Neutrophil (primary cell): ENCODE results near the gene COPZ2.
A peak's percentile ranks its signal among the peaks of the same experiment; 100 is the strongest.

ENCODE experiments used
- H3K27ac ChIP-seq: fragments of 200-600 bp; sonication (generic); 2 replicates; pipeline ENCODE4 v1.5.1; 2016; ENCODE audit warnings: mild to moderate bottlenecking, moderate library complexity
- H3K27me3 ChIP-seq: fragments of 200-600 bp; sonication (generic); 2 replicates; pipeline ENCODE4 v1.6.0; 2016; ENCODE audit warnings: mild to moderate bottlenecking
- H3K36me3 ChIP-seq: fragments of 200-600 bp; sonication (generic); 2 replicates; pipeline ENCODE4 v1.5.1; 2017
- H3K4me1 ChIP-seq, 2 experiments: fragments of 200-600 bp in 1 of 2; sonication (generic) in 1 of 2; 1 replicate in 1 of 2; 2 replicates in 1 of 2; pipeline versions ENCODE4 v1.5.1 to v1.6.1; 2013 to 2016; ENCODE audit warnings: low read depth in 1 of 2, low read length in 1 of 2, mild to moderate bottlenecking in 1 of 2, moderate library complexity in 1 of 2; ENCODE audit not compliant: control insufficient read depth in 1 of 2, insufficient read depth in 1 of 2
- H3K4me3 ChIP-seq, 2 experiments: fragments of 200-600 bp in 1 of 2; sonication (generic) in 1 of 2; 1 replicate in 1 of 2; 2 replicates in 1 of 2; pipeline ENCODE4 v1.5.1; 2013 to 2016; ENCODE audit warnings: low read depth in 1 of 2, low read length in 1 of 2, mild to moderate bottlenecking in 1 of 2, moderate library complexity in 1 of 2
- H3K9me3 ChIP-seq: fragments of 200-600 bp; sonication (generic); 2 replicates; pipeline ENCODE4 v1.5.1; 2016
- CTCF ChIP-seq: fragments of 200-600 bp; sonication (generic); IDR thresholded peaks from 2 replicates; pipeline ENCODE4 v1.5.1; 2016; ENCODE audit warnings: antibody characterized with exemption

The COPZ2 gene

GRCh38 chr17:48012151-48012520, 25.5 kb downstream of the COPZ2 start:
- Histone ChIP-seq H3K4me1 (peaks cover 10 to 14% of the 10 kb centered on the region in 2 experiments), H3K36me3 (no peaks in the 10 kb centered on the region), H3K4me3 (peak overlapping the region in 1 of 2 experiments; percentile 28), H3K27me3 (peaks cover 79% of the 10 kb centered on the region), H3K9me3 (no peaks in the 10 kb centered on the region), H3K27ac (no peak overlapping the region)
- TF ChIP-seq CTCF = no peak

GRCh38 chr17:48011405-48012150, 26.0 kb downstream of the COPZ2 start:
- no peak overlapping the region for H3K27ac ChIP-seq
- no peaks in the 10 kb centered on the region for H3K9me3 ChIP-seq
- no peaks in the 10 kb centered on the region for H3K36me3 ChIP-seq
- H3K4me3 ChIP-seq = peak overlapping the region in 1 of 2 experiments; percentile 28
- peaks cover 10 to 14% of the 10 kb centered on the region in 2 experiments for H3K4me1 ChIP-seq
- no peak for TF ChIP-seq CTCF
- peaks cover 81% of the 10 kb centered on the region for H3K27me3 ChIP-seq

- no peaks in the 10 kb centered on the region for H3K9me3 ChIP-seq
- no peak overlapping the region for H3K4me3 ChIP-seq
- peaks cover 10 to 14% of the 10 kb centered on the region in 2 experiments for H3K4me1 ChIP-seq
- no peak for TF ChIP-seq CTCF
- H3K36me3 ChIP-seq = no peaks in the 10 kb centered on the region
- H3K27me3 ChIP-seq = peaks cover 82% of the 10 kb centered on the region
- no peak overlapping the region for H3K27ac ChIP-seq
These were observed 27.4 kb downstream of the COPZ2 start for GRCh38 chr17:48010193-48010592.

- no peaks in the 10 kb centered on the region for H3K36me3 ChIP-seq
- no peak overlapping the region for H3K4me3 ChIP-seq
- no peak for TF ChIP-seq CTCF
- no peaks in the 10 kb centered on the region for H3K9me3 ChIP-seq
- peaks cover 19 to 20% of the 10 kb centered on the region in 2 experiments for H3K4me1 ChIP-seq
- peaks cover 65% of the 10 kb centered on the region for H3K27me3 ChIP-seq
- no peak overlapping the region for H3K27ac ChIP-seq
These were observed 30.5 kb downstream of the COPZ2 start for GRCh38 chr17:48006936-48007709.

GRCh38 chr17:48004983-48005382, 32.6 kb downstream of the COPZ2 start:
- no peak overlapping the region for H3K27ac ChIP-seq
- no peaks in the 10 kb centered on the region for H3K36me3 ChIP-seq
- no peak overlapping the region for H3K4me3 ChIP-seq
- H3K9me3 ChIP-seq = no peaks in the 10 kb centered on the region
- no peak for TF ChIP-seq CTCF
- H3K27me3 ChIP-seq = peaks cover 44% of the 10 kb centered on the region
- peaks cover 13 to 16% of the 10 kb centered on the region in 2 experiments for H3K4me1 ChIP-seq
